ENCODE data around the gene MVP. TPM values are rescaled to one million over a fixed set of nuclear protein-coding genes. Genes with fewer than 3 reads are reported as not detected.
A peak's percentile ranks its signal among the peaks of the same experiment; 100 is the strongest.

The MVP gene
- total RNA-seq, 4 donors from 2014 or later = 54.0 to 133 (median 97.6) TPM

- Histone ChIP-seq H3K27ac (peak overlapping the region; percentile 74 to 96 (median 89)), H3K27me3 (peaks cover 0 to 17% (median 0%) of the 10 kb centered on the region in 4 donors), H3K9me3 (no peaks in the 10 kb centered on the region), H3K4me3 (peak overlapping the region; percentile 29 to 77 (median 50)), H3K36me3 (peaks cover 11 to 25% (median 14%) of the 10 kb centered on the region in 3 donors), H3K4me1 (peaks cover 59 to 86% (median 71%) of the 10 kb centered on the region in 3 donors)
- 2% methylated on average over 18 to 21 of the region's 31 CpGs for WGBS, 2 donors
- intact Hi-C loops (cut with DNase I) = no loop called here
- DNase-seq = no peak
- TF ChIP-seq CTCF (IDR thresholded peaks at IDR 0.05) (no peak), POLR2A (IDR thresholded peaks at IDR 0.05) (peak in 2 of 4 donors; percentile 27 to 28)
These were observed 8.9 kb upstream of the MVP start for GRCh38 chr16:29811170-29811895.

- peak within 1 kb of the TSS; percentile 74 to 96 (median 89) for H3K27ac ChIP-seq
- H3K4me1 ChIP-seq = peaks cover 61 to 90% (median 75%) of the 10 kb centered on the region in 3 donors
- peak within 1 kb of the TSS; percentile 29 to 77 (median 50) for H3K4me3 ChIP-seq
- peaks cover 0 to 17% (median 0%) of the 10 kb centered on the region in 4 donors for H3K27me3 ChIP-seq
- intact Hi-C loops (cut with DNase I) = no loop called here
- DNase-seq = no peak
- WGBS, 2 donors = 10% methylated on average over 18 to 44 of the region's 69 CpGs
- no peaks in the 10 kb centered on the region for H3K9me3 ChIP-seq
- no peak for TF ChIP-seq CTCF (IDR thresholded peaks at IDR 0.05)
- no peak for TF ChIP-seq POLR2A (IDR thresholded peaks at IDR 0.05)
- peaks cover 11 to 25% (median 14%) of the 10 kb centered on the region in 3 donors for H3K36me3 ChIP-seq
These were observed 8.2 kb upstream of the MVP start, which contains the start of gene PRRT2 for GRCh38 chr16:29811896-29812665. PRRT2 (plus strand) TSS chr16:29812193; CDS start chr16:29813055, 862 bp downstream.

- Histone ChIP-seq H3K27ac (peak overlapping the region; percentile 11 to 96 (median 89)), H3K4me3 (peak overlapping the region in 3 of 4 donors; percentile 50 to 77 (median 51)), H3K27me3 (peaks cover 0 to 17% (median 0%) of the 10 kb centered on the region in 4 donors), H3K9me3 (no peaks in the 10 kb centered on the region), H3K4me1 (peaks cover 59 to 90% (median 82%) of the 10 kb centered on the region in 3 donors), H3K36me3 (peaks cover 11 to 30% (median 14%) of the 10 kb centered on the region in 3 donors)
- TF ChIP-seq POLR2A (IDR thresholded peaks at IDR 0.05) = no peak
- TF ChIP-seq CTCF (IDR thresholded peaks at IDR 0.05) = no peak
- intact Hi-C loops (cut with DNase I) = no loop called here
- DNase-seq = no peak
- 38 to 48% methylated on average over 3 to 4 of the region's 9 CpGs for whole genome bisulfite sequencing, 2 donors
These were observed 7.3 kb upstream of the MVP start for GRCh38 chr16:29812754-29813643.

GRCh38 chr16:29813644-29814562, 6.4 kb upstream of the MVP start:
- Histone ChIP-seq H3K36me3 (peaks cover 10 to 30% (median 10%) of the 10 kb centered on the region in 3 donors), H3K4me3 (peak overlapping the region in 1 of 4 donors; percentile 77), H3K9me3 (no peaks in the 10 kb centered on the region), H3K27ac (peak overlapping the region; percentile 11 to 96 (median 89)), H3K4me1 (peaks cover 49 to 90% (median 74%) of the 10 kb centered on the region in 3 donors), H3K27me3 (peaks cover 0 to 17% (median 0%) of the 10 kb centered on the region in 4 donors)
- 82 to 90% methylated on average over 10 to 21 of the region's 24 CpGs for WGBS, 2 donors
- DNase-seq = no peak
- TF ChIP-seq CTCF (IDR thresholded peaks at IDR 0.05) (no peak), POLR2A (IDR thresholded peaks at IDR 0.05) (no peak)
- intact Hi-C loops (cut with DNase I) = no loop called here
